Neural cell (in vitro differentiated cells): ENCODE measurements around the gene BCAN. TPM values are rescaled to one million over a fixed set of nuclear protein-coding genes. Genes with fewer than 3 reads are reported as not detected.

Experiments
- H2AFZ ChIP-seq: fragments of 200-600, 300-800 bp; sonication (generic), shearing (Covaris generic); 2 replicates; pipeline ENCODE4 v1.6.0; 2014; ENCODE audit warnings: low read depth, mild to moderate bottlenecking, antibody characterized with exemption, low read length, moderate library complexity
- H3F3A ChIP-seq: fragments of 200-600 bp; shearing (Covaris generic); 2 replicates; pipeline ENCODE4 v1.6.1; 2016; ENCODE audit warnings: mild to moderate bottlenecking, moderate library complexity, mixed read lengths, antibody characterized with exemption, low read length; ENCODE audit not compliant: insufficient read depth, poor library complexity, severe bottlenecking
- H3K27ac ChIP-seq: fragments of 200-600, 300-800 bp; sonication (generic), shearing (Covaris generic); 2 replicates; pipeline ENCODE4 v1.5.1; 2014; ENCODE audit warnings: mild to moderate bottlenecking, low read length, moderate library complexity
- H3K27me3 ChIP-seq: fragments of 300-800, 200-600 bp; sonication (generic), shearing (Covaris generic); 2 replicates; pipeline ENCODE4 v1.6.0; 2014; ENCODE audit warnings: mild to moderate bottlenecking, low read depth, low read length, moderate library complexity; ENCODE audit not compliant: insufficient read depth
- H3K36me3 ChIP-seq: fragments of 300-800, 200-600 bp; sonication (generic), shearing (Covaris generic); 2 replicates; pipeline ENCODE4 v1.5.1; 2014; ENCODE audit warnings: mild to moderate bottlenecking, antibody characterized with exemption, low read length, moderate library complexity; ENCODE audit not compliant: insufficient read depth
- H3K4me2 ChIP-seq: fragments of 300-800, 200-600 bp; sonication (generic), shearing (Covaris generic); 2 replicates; pipeline ENCODE4 v1.6.0; 2014; ENCODE audit warnings: mild to moderate bottlenecking, low read length
- H3K4me3 ChIP-seq: fragments of 300-800, 200-600 bp; sonication (generic), shearing (Covaris generic); 2 replicates; pipeline ENCODE4 v1.5.1; 2014; ENCODE audit warnings: mild to moderate bottlenecking, low read length, moderate library complexity
- H3K79me2 ChIP-seq: fragments of 200-600 bp; shearing (Covaris generic); replicated peaks from 2 replicates; pipeline ENCODE4 v1.6.0; 2014; ENCODE audit warnings: mild to moderate bottlenecking, low read length, moderate library complexity; ENCODE audit not compliant: insufficient read depth
- H3K9ac ChIP-seq: fragments of 300-800, 200-600 bp; sonication (generic), shearing (Covaris generic); 2 replicates; pipeline ENCODE4 v1.6.1; 2016; ENCODE audit warnings: mild to moderate bottlenecking, low read length, mixed read lengths
- H3K9me2 ChIP-seq: fragments of 200-600 bp; shearing (Covaris generic); 2 replicates; pipeline ENCODE4 v1.6.1; 2016; ENCODE audit warnings: mild to moderate bottlenecking, low read length, mixed read lengths; ENCODE audit not compliant: insufficient read depth
- H3K9me3 ChIP-seq: fragments of 200-600, 300-800 bp; sonication (generic), shearing (Covaris generic); 2 replicates; pipeline ENCODE4 v1.6.1; 2016; ENCODE audit warnings: mild to moderate bottlenecking, mixed run types, low read length, moderate library complexity, mixed read lengths
- H4K20me1 ChIP-seq: fragments of 200-600 bp; shearing (Covaris generic); 2 replicates; pipeline ENCODE4 v1.6.1; 2016; ENCODE audit warnings: mild to moderate bottlenecking, mixed run types; ENCODE audit not compliant: insufficient read depth
- EP300 ChIP-seq: fragments of 450-650 bp; conservative IDR thresholded peaks from 2 replicates; pipeline ENCODE4 v1.6.1; 2014; ENCODE audit warnings: antibody characterized with exemption, mild to moderate bottlenecking, moderate library complexity; ENCODE audit not compliant: poor library complexity, severe bottlenecking
- POLR2AphosphoS5 ChIP-seq: IDR thresholded peaks from 2 replicates; pipeline ENCODE4 v1.6.1; 2012
- RAD21 ChIP-seq: fragments of 450-650 bp; conservative IDR thresholded peaks from 2 replicates; pipeline ENCODE4 v1.6.1; 2014; ENCODE audit warnings: antibody characterized with exemption, mild to moderate bottlenecking, moderate library complexity
- SMC3 ChIP-seq: fragments of 450-650 bp; conservative IDR thresholded peaks from 2 replicates; pipeline ENCODE4 v1.6.1; 2014; ENCODE audit warnings: antibody characterized with exemption, mild to moderate bottlenecking, moderate library complexity; ENCODE audit not compliant: poor library complexity
- TAF1 ChIP-seq: IDR thresholded peaks from 2 replicates; pipeline ENCODE4 v1.6.1; 2012; ENCODE audit warnings: low read depth
- polyA plus RNA-seq: library from polyadenylated mRNA; depleted of rRNA; stranded (reverse); fragments of >200 nt; gene quantifications from 2 replicates; pipeline ENCODE4 v1.2.3, GENCODE V29; 2014
- TF ChIP-seq, protein P1 (sequence below): fragments of 450-650 bp; IDR thresholded peaks from 2 replicates; pipeline ENCODE4 v1.5.1; 2014; ENCODE audit warnings: antibody characterized with exemption, mild to moderate bottlenecking, moderate library complexity; ENCODE audit not compliant: poor library complexity, severe bottlenecking
- TF ChIP-seq, protein P2 (sequence below): IDR thresholded peaks from 2 replicates; pipeline ENCODE4 v1.6.1; 2012; ENCODE audit warnings: borderline replicate concordance

BCAN gene
- polyA plus RNA-seq, 1 donor from 2014 or later, result not detected

DNA sequence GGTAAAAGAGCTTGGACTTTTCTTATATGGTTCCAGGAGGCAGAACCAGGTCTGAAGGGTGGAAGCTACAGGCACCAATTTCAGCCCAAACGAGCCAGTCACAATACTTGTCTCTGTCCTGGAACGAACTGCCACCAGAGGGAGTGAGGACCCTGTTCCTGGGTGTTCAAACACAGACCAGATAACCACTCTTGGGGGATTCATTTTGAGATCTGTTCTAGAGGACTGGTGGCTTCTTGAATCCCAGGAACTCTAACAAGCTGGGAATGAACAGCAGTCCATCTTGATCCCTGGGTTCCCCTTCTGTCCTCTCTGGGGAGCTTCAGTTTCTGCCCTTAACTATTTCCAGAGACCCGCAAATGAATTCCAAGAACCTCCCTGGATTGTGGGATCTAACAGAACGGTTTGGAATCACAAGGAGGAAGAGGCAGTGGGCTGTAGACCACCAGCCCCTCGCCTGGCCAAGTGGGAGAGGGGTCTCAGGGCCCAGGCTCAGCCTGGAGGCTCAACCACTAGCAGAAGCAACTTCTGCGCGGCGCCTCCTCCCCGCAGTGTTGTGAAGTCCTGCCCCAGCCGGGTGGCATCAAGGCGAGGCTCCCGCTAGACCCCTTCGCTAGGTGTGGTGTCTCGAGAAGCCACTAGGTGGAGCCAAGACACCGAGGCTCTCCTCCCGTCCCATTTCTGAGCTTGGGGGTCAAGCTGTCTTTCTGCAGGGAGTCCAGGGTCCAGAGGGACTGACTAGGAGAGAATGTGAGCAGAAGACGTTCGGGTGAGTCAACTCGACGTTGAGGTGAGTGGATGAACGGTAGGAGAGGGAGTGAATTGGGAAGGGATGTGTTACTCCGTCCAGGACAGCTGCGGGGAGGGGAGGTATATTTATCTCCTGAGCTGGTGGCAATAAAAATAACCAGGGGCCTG lies 47.4 kb downstream of the BCAN start:
- Histone ChIP-seq H3K4me3 (peak overlapping the region; percentile 51), H3K36me3 (no peaks in the 10 kb centered on the region), H2AFZ (no peak overlapping the region), H3K27me3 (no peaks in the 10 kb centered on the region), H3K4me2 (no peak overlapping the region), H3K9ac (no peak overlapping the region), H3K9me3 (no peaks in the 10 kb centered on the region), H3K27ac (no peak overlapping the region), H3F3A (no peaks in the 10 kb centered on the region), H4K20me1 (no peaks in the 10 kb centered on the region), H3K9me2 (no peaks in the 10 kb centered on the region), H3K79me2 (no peaks in the 10 kb centered on the region)
- TF ChIP-seq, protein P1, sequence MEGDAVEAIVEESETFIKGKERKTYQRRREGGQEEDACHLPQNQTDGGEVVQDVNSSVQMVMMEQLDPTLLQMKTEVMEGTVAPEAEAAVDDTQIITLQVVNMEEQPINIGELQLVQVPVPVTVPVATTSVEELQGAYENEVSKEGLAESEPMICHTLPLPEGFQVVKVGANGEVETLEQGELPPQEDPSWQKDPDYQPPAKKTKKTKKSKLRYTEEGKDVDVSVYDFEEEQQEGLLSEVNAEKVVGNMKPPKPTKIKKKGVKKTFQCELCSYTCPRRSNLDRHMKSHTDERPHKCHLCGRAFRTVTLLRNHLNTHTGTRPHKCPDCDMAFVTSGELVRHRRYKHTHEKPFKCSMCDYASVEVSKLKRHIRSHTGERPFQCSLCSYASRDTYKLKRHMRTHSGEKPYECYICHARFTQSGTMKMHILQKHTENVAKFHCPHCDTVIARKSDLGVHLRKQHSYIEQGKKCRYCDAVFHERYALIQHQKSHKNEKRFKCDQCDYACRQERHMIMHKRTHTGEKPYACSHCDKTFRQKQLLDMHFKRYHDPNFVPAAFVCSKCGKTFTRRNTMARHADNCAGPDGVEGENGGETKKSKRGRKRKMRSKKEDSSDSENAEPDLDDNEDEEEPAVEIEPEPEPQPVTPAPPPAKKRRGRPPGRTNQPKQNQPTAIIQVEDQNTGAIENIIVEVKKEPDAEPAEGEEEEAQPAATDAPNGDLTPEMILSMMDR, result peak; percentile 96
- no peak for TF ChIP-seq EP300
- peak; percentile 91 for TF ChIP-seq SMC3
- peak; percentile 94 for TF ChIP-seq RAD21
- no peak for TF ChIP-seq TAF1

DNA sequence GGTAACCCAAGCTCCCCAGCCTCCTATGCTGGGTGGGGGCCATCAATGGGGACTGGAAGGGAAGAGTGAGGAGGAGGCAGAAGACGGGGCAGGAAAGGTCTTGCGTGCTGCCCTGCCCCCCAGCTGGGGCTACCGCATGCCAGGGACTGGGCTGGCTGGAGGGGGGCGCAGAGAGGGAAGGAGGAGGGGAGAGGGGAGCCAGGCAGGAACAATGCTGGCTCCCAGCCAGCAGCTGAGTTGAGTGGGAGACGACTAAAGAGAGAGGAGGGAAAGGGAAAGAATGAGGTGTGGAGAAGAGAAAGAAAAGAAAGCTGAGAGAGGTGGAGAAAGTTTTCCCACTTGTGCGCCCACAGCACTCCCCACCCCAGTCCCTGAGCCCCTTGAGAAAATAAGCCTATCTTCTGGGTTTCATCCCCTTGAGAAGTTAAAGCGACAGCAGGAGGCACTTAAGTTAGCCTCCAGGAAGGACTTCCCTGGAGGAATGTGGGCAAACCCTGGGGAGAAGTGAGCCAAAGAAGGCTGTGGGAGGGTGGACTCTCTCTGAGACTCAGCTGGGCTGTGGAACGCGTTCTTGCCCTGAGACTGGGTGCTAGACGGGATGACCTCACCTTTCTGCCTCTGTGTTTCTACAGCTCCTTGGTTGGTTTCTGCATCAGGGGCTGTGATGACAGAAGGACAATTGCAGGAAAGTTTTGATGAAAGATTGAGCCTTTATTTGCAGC lies 48.2 kb downstream of the BCAN start:
- H2AFZ ChIP-seq, result no peak overlapping the region
- TF ChIP-seq EP300, result no peak
- TF ChIP-seq POLR2AphosphoS5, result no peak
- TF ChIP-seq SMC3, result no peak
- TF ChIP-seq, protein P2, sequence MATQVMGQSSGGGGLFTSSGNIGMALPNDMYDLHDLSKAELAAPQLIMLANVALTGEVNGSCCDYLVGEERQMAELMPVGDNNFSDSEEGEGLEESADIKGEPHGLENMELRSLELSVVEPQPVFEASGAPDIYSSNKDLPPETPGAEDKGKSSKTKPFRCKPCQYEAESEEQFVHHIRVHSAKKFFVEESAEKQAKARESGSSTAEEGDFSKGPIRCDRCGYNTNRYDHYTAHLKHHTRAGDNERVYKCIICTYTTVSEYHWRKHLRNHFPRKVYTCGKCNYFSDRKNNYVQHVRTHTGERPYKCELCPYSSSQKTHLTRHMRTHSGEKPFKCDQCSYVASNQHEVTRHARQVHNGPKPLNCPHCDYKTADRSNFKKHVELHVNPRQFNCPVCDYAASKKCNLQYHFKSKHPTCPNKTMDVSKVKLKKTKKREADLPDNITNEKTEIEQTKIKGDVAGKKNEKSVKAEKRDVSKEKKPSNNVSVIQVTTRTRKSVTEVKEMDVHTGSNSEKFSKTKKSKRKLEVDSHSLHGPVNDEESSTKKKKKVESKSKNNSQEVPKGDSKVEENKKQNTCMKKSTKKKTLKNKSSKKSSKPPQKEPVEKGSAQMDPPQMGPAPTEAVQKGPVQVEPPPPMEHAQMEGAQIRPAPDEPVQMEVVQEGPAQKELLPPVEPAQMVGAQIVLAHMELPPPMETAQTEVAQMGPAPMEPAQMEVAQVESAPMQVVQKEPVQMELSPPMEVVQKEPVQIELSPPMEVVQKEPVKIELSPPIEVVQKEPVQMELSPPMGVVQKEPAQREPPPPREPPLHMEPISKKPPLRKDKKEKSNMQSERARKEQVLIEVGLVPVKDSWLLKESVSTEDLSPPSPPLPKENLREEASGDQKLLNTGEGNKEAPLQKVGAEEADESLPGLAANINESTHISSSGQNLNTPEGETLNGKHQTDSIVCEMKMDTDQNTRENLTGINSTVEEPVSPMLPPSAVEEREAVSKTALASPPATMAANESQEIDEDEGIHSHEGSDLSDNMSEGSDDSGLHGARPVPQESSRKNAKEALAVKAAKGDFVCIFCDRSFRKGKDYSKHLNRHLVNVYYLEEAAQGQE, result no peak

More for the DNA sequence above, 48.2 kb downstream of the BCAN start:
- H3K4me3 ChIP-seq, result peak overlapping the region; percentile 51
- no peaks in the 10 kb centered on the region for H3F3A ChIP-seq
- H3K9me2 ChIP-seq, result no peaks in the 10 kb centered on the region
- no peaks in the 10 kb centered on the region for H3K9me3 ChIP-seq
- no peaks in the 10 kb centered on the region for H3K36me3 ChIP-seq
- H3K27ac ChIP-seq, result no peak overlapping the region
- H3K79me2 ChIP-seq, result no peaks in the 10 kb centered on the region
- no peak overlapping the region for H3K4me2 ChIP-seq
- no peaks in the 10 kb centered on the region for H4K20me1 ChIP-seq
- H3K9ac ChIP-seq, result no peak overlapping the region
- no peaks in the 10 kb centered on the region for H3K27me3 ChIP-seq
